Fibroblast of lung (primary cell): ENCODE results near the gene PANK4.

Experiments used
- EZH2 ChIP-seq: IDR thresholded peaks from 2 replicates; pipeline ENCODE4 v1.5.1; 2012; ENCODE audit warnings: low read length, control low read depth, mild to moderate bottlenecking; ENCODE audit errors: missing control alignments
- TF ChIP-seq, protein P1 (sequence below), 2 donors: IDR thresholded peaks in 1 of 2; conservative IDR thresholded peaks in 1 of 2; 1 replicate in 1 of 2; 2 replicates in 1 of 2; pipeline ENCODE4 v1.5.1; 2011 to 2012; ENCODE audit warnings: low read length in 2 of 2, control low read depth in 1 of 2, inconsistent platforms in 1 of 2, low read depth in 1 of 2, mild to moderate bottlenecking in 1 of 2

DNA sequence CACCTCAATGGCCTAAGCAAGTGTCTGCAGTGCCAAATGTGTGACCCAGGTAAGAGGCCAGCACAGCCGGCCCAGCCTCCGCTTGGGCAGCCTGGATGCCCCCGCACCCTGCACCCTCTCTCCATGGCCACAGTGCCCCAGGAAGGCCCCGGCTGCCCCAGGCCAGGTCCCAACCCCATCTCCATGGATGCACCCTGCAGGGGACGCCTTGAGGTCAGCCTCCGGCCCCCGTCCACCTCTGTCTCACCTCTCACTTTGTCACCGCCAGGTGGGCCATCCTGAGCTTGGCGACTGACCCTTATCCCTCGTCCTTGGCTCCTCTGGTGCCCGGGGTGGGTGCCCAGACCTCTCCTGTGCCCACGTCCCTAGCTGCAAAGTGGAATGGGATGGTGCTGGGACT, 32.0 kb upstream of the PANK4 start:
- TF ChIP-seq, protein P1, sequence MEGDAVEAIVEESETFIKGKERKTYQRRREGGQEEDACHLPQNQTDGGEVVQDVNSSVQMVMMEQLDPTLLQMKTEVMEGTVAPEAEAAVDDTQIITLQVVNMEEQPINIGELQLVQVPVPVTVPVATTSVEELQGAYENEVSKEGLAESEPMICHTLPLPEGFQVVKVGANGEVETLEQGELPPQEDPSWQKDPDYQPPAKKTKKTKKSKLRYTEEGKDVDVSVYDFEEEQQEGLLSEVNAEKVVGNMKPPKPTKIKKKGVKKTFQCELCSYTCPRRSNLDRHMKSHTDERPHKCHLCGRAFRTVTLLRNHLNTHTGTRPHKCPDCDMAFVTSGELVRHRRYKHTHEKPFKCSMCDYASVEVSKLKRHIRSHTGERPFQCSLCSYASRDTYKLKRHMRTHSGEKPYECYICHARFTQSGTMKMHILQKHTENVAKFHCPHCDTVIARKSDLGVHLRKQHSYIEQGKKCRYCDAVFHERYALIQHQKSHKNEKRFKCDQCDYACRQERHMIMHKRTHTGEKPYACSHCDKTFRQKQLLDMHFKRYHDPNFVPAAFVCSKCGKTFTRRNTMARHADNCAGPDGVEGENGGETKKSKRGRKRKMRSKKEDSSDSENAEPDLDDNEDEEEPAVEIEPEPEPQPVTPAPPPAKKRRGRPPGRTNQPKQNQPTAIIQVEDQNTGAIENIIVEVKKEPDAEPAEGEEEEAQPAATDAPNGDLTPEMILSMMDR (conservative IDR thresholded peaks at IDR 0.05 in 1 of 2, IDR thresholded peaks at IDR 0.05 in 1 of 2; ENCODE audit: low read depth in 1 of 2, low read length in 2 of 2), result no peak
- no peak for TF ChIP-seq EZH2
